A549 (cell line): ENCODE measurements around the gene NRG3.

Source experiments
- EP300 ChIP-seq, 2 experiments: fragments of >200 bp; sonication (Bioruptor Twin); formaldehyde crosslinking; IDR thresholded peaks; 2 replicates in 1 of 2; 3 replicates in 1 of 2; pipeline ENCODE4 v1.6.1; 2016 to 2017
- GATA3 ChIP-seq: IDR thresholded peaks from 2 replicates; pipeline ENCODE4 v1.6.1; 2012; ENCODE audit warnings: borderline replicate concordance
- JUN ChIP-seq, 2 experiments: fragments of >200 bp; sonication (Bioruptor Twin); formaldehyde crosslinking; IDR thresholded peaks; 2 replicates in 1 of 2; 3 replicates in 1 of 2; pipeline ENCODE4 v1.6.1; 2016 to 2017
- KDM5A ChIP-seq: fragments of 200-600 bp; sonication (generic); IDR thresholded peaks from 2 replicates; pipeline ENCODE4 v1.6.1; 2016; ENCODE audit warnings: antibody characterized with exemption, mild to moderate bottlenecking
- MAZ ChIP-seq: fragments of 150-350 bp; IDR thresholded peaks from 2 replicates; pipeline ENCODE4 v1.6.1; 2014; ENCODE audit warnings: antibody characterized with exemption, low read depth, low read length, borderline replicate concordance
- POLR2A ChIP-seq: IDR thresholded peaks from 2 replicates; pipeline ENCODE4 v1.6.1; 2012; ENCODE audit warnings: mild to moderate bottlenecking, low read length
- POLR2AphosphoS2 ChIP-seq: conservative IDR thresholded peaks from 2 replicates; pipeline ENCODE4 v1.6.1; 2012; ENCODE audit warnings: low read length, improper control_type of control experiment, inconsistent platforms
- ZC3H11A ChIP-seq: fragments of 450-650 bp; IDR thresholded peaks from 2 replicates; pipeline ENCODE4 v1.6.1; 2014; ENCODE audit warnings: antibody characterized with exemption, mild to moderate bottlenecking
- ZFP36 ChIP-seq: fragments of 450-650 bp; IDR thresholded peaks from 2 replicates; pipeline ENCODE4 v1.6.1; 2014; ENCODE audit warnings: borderline replicate concordance; ENCODE audit not compliant: partially characterized antibody
- TF ChIP-seq, protein P1 (sequence below): fragments of >200 bp; sonication (Bioruptor Twin); formaldehyde crosslinking; IDR thresholded peaks from 3 replicates; pipeline ENCODE4 v1.5.1; 2016

DNA sequence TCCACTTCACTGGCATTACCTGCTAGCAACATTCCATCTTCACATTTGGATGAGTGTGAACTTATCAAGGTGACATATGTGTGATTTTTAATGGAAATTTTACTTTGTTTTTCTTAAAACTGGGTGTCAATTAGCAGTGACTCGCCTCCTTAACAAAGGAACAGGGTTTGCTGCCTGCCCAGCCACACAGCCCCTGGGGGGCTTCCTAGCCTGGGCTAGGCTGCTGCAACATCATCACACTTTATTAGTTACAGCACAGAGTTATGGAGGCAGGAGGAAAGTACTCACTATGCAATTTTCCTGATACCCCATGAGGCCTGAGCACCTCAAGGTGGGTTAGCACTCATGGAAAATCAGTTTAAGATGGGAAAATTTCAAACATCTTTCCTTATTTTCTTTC is 861.3 kb downstream of the NRG3 start:
- no peak for TF ChIP-seq POLR2A
- TF ChIP-seq ZFP36 = no peak
- no peak for TF ChIP-seq ZC3H11A
- TF ChIP-seq EP300 (IDR thresholded peaks at IDR 0.05) = no peak
- no peak for TF ChIP-seq JUN (IDR thresholded peaks at IDR 0.05)
- TF ChIP-seq MAZ = no peak
- TF ChIP-seq, protein P1, sequence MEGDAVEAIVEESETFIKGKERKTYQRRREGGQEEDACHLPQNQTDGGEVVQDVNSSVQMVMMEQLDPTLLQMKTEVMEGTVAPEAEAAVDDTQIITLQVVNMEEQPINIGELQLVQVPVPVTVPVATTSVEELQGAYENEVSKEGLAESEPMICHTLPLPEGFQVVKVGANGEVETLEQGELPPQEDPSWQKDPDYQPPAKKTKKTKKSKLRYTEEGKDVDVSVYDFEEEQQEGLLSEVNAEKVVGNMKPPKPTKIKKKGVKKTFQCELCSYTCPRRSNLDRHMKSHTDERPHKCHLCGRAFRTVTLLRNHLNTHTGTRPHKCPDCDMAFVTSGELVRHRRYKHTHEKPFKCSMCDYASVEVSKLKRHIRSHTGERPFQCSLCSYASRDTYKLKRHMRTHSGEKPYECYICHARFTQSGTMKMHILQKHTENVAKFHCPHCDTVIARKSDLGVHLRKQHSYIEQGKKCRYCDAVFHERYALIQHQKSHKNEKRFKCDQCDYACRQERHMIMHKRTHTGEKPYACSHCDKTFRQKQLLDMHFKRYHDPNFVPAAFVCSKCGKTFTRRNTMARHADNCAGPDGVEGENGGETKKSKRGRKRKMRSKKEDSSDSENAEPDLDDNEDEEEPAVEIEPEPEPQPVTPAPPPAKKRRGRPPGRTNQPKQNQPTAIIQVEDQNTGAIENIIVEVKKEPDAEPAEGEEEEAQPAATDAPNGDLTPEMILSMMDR = no peak
- no peak for TF ChIP-seq KDM5A
- TF ChIP-seq POLR2AphosphoS2 = no peak
- no peak for TF ChIP-seq GATA3
